ENCODE results near the gene LRRC56. TPM values are rescaled to one million over a fixed set of nuclear protein-coding genes. Genes with fewer than 3 reads are reported as not detected.
A peak's percentile ranks its signal among the peaks of the same experiment; 100 is the strongest.

Gene LRRC56
- total and polyA plus RNA-seq, 2 of the 13 experiments (the other 11 are each of a cell fraction or from before 2014, with no cell fraction given), result 0.11 to 0.29 TPM

- TF ChIP-seq ZNF333 (CRISPR knock-in tag; IDR thresholded peaks at IDR 0.05; ENCODE audit: borderline replicate concordance) (no peak), ZEB1 (IDR thresholded peaks at IDR 0.05; ENCODE audit: insufficient replicate concordance, low read depth) (no peak), POGZ (CRISPR knock-in tag; IDR thresholded peaks at IDR 0.05) (no peak), ZKSCAN8 (CRISPR knock-in tag; IDR thresholded peaks at IDR 0.05; ENCODE audit: borderline replicate concordance) (no peak), CAMTA2 (CRISPR knock-in tag; IDR thresholded peaks at IDR 0.05; ENCODE audit: borderline replicate concordance) (no peak), ZNF841 (CRISPR knock-in tag; IDR thresholded peaks at IDR 0.05; ENCODE audit: borderline replicate concordance) (no peak), ZNF30 (CRISPR knock-in tag; IDR thresholded peaks at IDR 0.05) (no peak), ZNF839 (CRISPR knock-in tag; IDR thresholded peaks at IDR 0.05; ENCODE audit: borderline replicate concordance) (no peak), ZNF138 (CRISPR knock-in tag; IDR thresholded peaks at IDR 0.05; ENCODE audit: low read depth) (0 out of 2 replicates have a peak, but pooled peaks have one; percentile 41), CBX5 (CRISPR knock-in tag; IDR thresholded peaks at IDR 0.05; ENCODE audit: borderline replicate concordance) (no peak), ZNF597 (CRISPR knock-in tag; IDR thresholded peaks at IDR 0.05) (no peak), ZNF780A (CRISPR knock-in tag; IDR thresholded peaks at IDR 0.05) (no peak), IRF1 (CRISPR knock-in tag; IDR thresholded peaks at IDR 0.05; ENCODE audit: low read depth) (no peak), ZNF891 (CRISPR knock-in tag; IDR thresholded peaks at IDR 0.05) (0 out of 2 replicates have a peak, but pooled peaks have one; percentile 40), SAP130 (CRISPR knock-in tag; IDR thresholded peaks at IDR 0.05; ENCODE audit: low read depth) (peak; percentile 34), SSRP1 (CRISPR knock-in tag; IDR thresholded peaks at IDR 0.05) (no peak), THRA (CRISPR knock-in tag; IDR thresholded peaks at IDR 0.05; ENCODE audit: borderline replicate concordance) (no peak), ZNF543 (CRISPR knock-in tag; IDR thresholded peaks at IDR 0.05) (no peak), NONO (IDR thresholded peaks at IDR 0.05) (no peak), NONO (CRISPR knock-in tag; conservative IDR thresholded peaks at IDR 0.05) (no peak), ZNF709 (CRISPR knock-in tag; IDR thresholded peaks at IDR 0.05) (no peak; the same call in 1 of the 2 replicates), HMG20B (CRISPR knock-in tag; conservative IDR thresholded peaks at IDR 0.05) (no peak), ZFYVE20 (CRISPR knock-in tag; IDR thresholded peaks at IDR 0.05; ENCODE audit: borderline replicate concordance, low read depth) (no peak), SNAPC2 (CRISPR knock-in tag; IDR thresholded peaks at IDR 0.05) (no peak), ZNF616 (CRISPR knock-in tag; IDR thresholded peaks at IDR 0.05; ENCODE audit: low read depth) (no peak), MATR3 (CRISPR knock-in tag; IDR thresholded peaks at IDR 0.05) (no peak), NR2F6 (IDR thresholded peaks at IDR 0.05) (no peak), NR2F6 (CRISPR knock-in tag; IDR thresholded peaks at IDR 0.05) (no peak)
Observed at GRCh38 chr11:567629-568292, 30.4 kb downstream of the LRRC56 start (continued).
